C4-2B (cell line): Measurements from ENCODE around the gene STMND1.

Experiments used
- CTCF ChIP-seq: fragments of 450-650 bp; conservative IDR thresholded peaks from 2 replicates; pipeline ENCODE4 v1.5.1; 2017; ENCODE audit warnings: mild to moderate bottlenecking
- ZFX ChIP-seq: fragments of 450-650 bp; IDR thresholded peaks from 2 replicates; pipeline ENCODE4 v1.6.1; 2017

- TF ChIP-seq CTCF: no peak
- TF ChIP-seq ZFX: no peak
Measured at GRCh38 chr6:17083397-17083796, 18.5 kb upstream of the STMND1 start.
